SK-N-DZ (cell line): ENCODE results near the gene POLE.
A peak's percentile ranks its signal among the peaks of the same experiment; 100 is the strongest.

Experiments used
- DNase-seq: peaks from one replicate; pipeline ENCODE4 v3.0.0-alpha.2; 2015; ENCODE audit warnings: low spot score

Gene POLE

GRCh38 chr12:132632521-132633228 lies 54.5 kb downstream of the POLE start:
- DNase-seq: no peak

- no peak for DNase-seq
Measured at GRCh38 chr12:132631666-132632065, 55.5 kb downstream of the POLE start.

- no peak for DNase-seq
Measured at GRCh38 chr12:132630672-132631071, 56.5 kb downstream of the POLE start.

- no peak for DNase-seq
Measured at GRCh38 chr12:132629330-132629729, 57.8 kb downstream of the POLE start.

- no peak for DNase-seq
Measured at GRCh38 chr12:132625731-132626430, 61.3 kb downstream of the POLE start.

GRCh38 chr12:132624910-132625630 lies 62.1 kb downstream of the POLE start:
- DNase-seq: no peak

GRCh38 chr12:132624186-132624855 lies 62.8 kb downstream of the POLE start:
- DNase-seq: no peak

- peak; percentile 90 for DNase-seq
Measured at GRCh38 chr12:132623072-132623869, 63.9 kb downstream of the POLE start.

- peak; percentile 47 for DNase-seq
Measured at GRCh38 chr12:132622437-132623071, 64.6 kb downstream of the POLE start.

GRCh38 chr12:132621657-132622435 lies 65.3 kb downstream of the POLE start:
- DNase-seq: no peak

- no peak for DNase-seq
Measured at GRCh38 chr12:132620899-132621656, 66.1 kb downstream of the POLE start.

GRCh38 chr12:132620113-132620898 lies 66.8 kb downstream of the POLE start:
- DNase-seq: no peak

GRCh38 chr12:132619386-132620112 lies 67.6 kb downstream of the POLE start:
- no peak for DNase-seq

- no peak for DNase-seq
Measured at GRCh38 chr12:132619071-132619385, 68.1 kb downstream of the POLE start.

- DNase-seq: no peak
Measured at GRCh38 chr12:132618683-132619043, 68.5 kb downstream of the POLE start, which contains the start of gene P2RX2. Gene P2RX2 (plus strand): TSS chr12:132618776. CDS start chr12:132618817, 41 bp downstream.

- DNase-seq: no peak
Measured at GRCh38 chr12:132617822-132618682, 69.1 kb downstream of the POLE start.
